A549 (cell line): ENCODE measurements around the gene COL24A1. TPM values are rescaled to one million over a fixed set of nuclear protein-coding genes. Genes with fewer than 3 reads are reported as not detected.
A peak's percentile ranks its signal among the peaks of the same experiment; 100 is the strongest.
"Not testable (repeated sequence)": the region's sequence is repeated elsewhere in the genome, so short reads cannot be mapped to it uniquely, and the experiment has no call there.

ENCODE experiments used
- ATAC-seq, 2 experiments: fragments of 200-7000 bp in 1 of 2; fragments of >200 bp in 1 of 2; cut with Nextera tagmentation in 1 of 2; cut with Tn5 transposase in 1 of 2; 3 replicates each; pipeline versions ENCODE4 v1.8.0 to v1.9.1; 2018 to 2020; ENCODE audit warnings: mild to moderate bottlenecking in 1 of 2, moderate library complexity in 1 of 2
- CTCF ChIA-PET: fragments of 300-600 bp; sonication (Branson Sonifier 250); formaldehyde crosslinking; extraction: SDS; loops from one replicate; lab custom pipeline; 2021; ENCODE audit warnings: antibody characterized with exemption, inconsistent platforms; lab: Yijun Ruan, JAX
- POLR2A ChIA-PET: fragments of 350-600 bp; formaldehyde crosslinking; extraction: SDS; loops from one replicate; lab custom pipeline; 2021; ENCODE audit warnings: antibody characterized with exemption, inconsistent platforms; lab: Yijun Ruan, JAX
- DNase-seq, 2 experiments: peaks; one replicate each; pipeline versions ENCODE4 v3.0.0 to v3.0.0-alpha.2; 2011 to 2016; ENCODE audit warnings: low read depth in 1 of 2, low spot score in 1 of 2
- FAIRE-seq: peaks from 2 replicates; lab custom pipeline; 2011; peaks lifted over from hg19 to GRCh38; lab: Jason Lieb, UNC
- H3K27ac ChIP-seq, 2 experiments: fragments of >200 bp; sonication (Bioruptor Twin); formaldehyde crosslinking; 3 replicates each; pipeline ENCODE4 v1.5.1; 2016 to 2017
- H3K4me1 ChIP-seq: fragments of >200 bp; sonication (Bioruptor Twin); formaldehyde crosslinking; 3 replicates; pipeline ENCODE4 v1.6.1; 2016
- H3K4me2 ChIP-seq: fragments of >200 bp; sonication (Bioruptor Twin); formaldehyde crosslinking; 3 replicates; pipeline ENCODE4 v1.6.1; 2016
- H3K4me3 ChIP-seq: fragments of >200 bp; sonication (Bioruptor Twin); formaldehyde crosslinking; 3 replicates; pipeline ENCODE4 v1.5.1; 2016
- H3K9me3 ChIP-seq: fragments of >200 bp; sonication (Bioruptor Twin); formaldehyde crosslinking; 3 replicates; pipeline ENCODE4 v1.6.1; 2016
- ATOH8 ChIP-seq: fragments of 250-450 bp; sonication (Bioruptor Pico); IDR thresholded peaks from 2 replicates; pipeline ENCODE4 v1.5.0; 2020; ENCODE audit warnings: low read depth, mild to moderate bottlenecking, moderate library complexity
- CEBPB ChIP-seq, 2 experiments: fragments of >200 bp in 1 of 2; sonication (Bioruptor Twin) in 1 of 2; formaldehyde crosslinking in 1 of 2; IDR thresholded peaks; 2 replicates each; pipeline ENCODE4 v1.6.1; 2012 to 2016
- CHD2 ChIP-seq: fragments of 150-350 bp; IDR thresholded peaks from 2 replicates; pipeline ENCODE4 v1.6.1; 2014; ENCODE audit warnings: low read length; ENCODE audit not compliant: partially characterized antibody
- EP300 ChIP-seq, 2 experiments: fragments of >200 bp; sonication (Bioruptor Twin); formaldehyde crosslinking; IDR thresholded peaks; 2 replicates in 1 of 2; 3 replicates in 1 of 2; pipeline ENCODE4 v1.6.1; 2016 to 2017
- FOSL2 ChIP-seq, 2 experiments: fragments of 450-650 bp in 1 of 2; fragments of >200 bp in 1 of 2; sonication (Bioruptor Twin) in 1 of 2; formaldehyde crosslinking; IDR thresholded peaks; 2 replicates each; pipeline versions ENCODE4 v1.5.0 to v1.6.1; 2016 to 2020; ENCODE audit warnings: mild to moderate bottlenecking in 1 of 2, moderate library complexity in 1 of 2
- FOXS1 ChIP-seq: fragments of 250-450 bp; sonication (Bioruptor Pico); IDR thresholded peaks from 2 replicates; pipeline ENCODE4 v1.5.0; 2020; ENCODE audit warnings: mild to moderate bottlenecking, moderate library complexity
- HDAC2 ChIP-seq: fragments of 200-600 bp; sonication (generic); IDR thresholded peaks from 2 replicates; pipeline ENCODE4 v1.6.1; 2016
- HOXA7 ChIP-seq: fragments of 250-450 bp; sonication (Bioruptor Pico); IDR thresholded peaks from 2 replicates; pipeline ENCODE4 v1.5.0; 2020; ENCODE audit warnings: mild to moderate bottlenecking, moderate library complexity
- JUNB ChIP-seq: fragments of >200 bp; sonication (Bioruptor Twin); formaldehyde crosslinking; IDR thresholded peaks from 2 replicates; pipeline ENCODE4 v1.6.1; 2016
- KDM1A ChIP-seq: fragments of 200-600 bp; sonication (generic); IDR thresholded peaks from 2 replicates; pipeline ENCODE4 v1.6.1; 2016; ENCODE audit warnings: low read depth, mild to moderate bottlenecking
- NPAS2 ChIP-seq: fragments of 250-450 bp; sonication (Bioruptor Pico); IDR thresholded peaks from 2 replicates; pipeline ENCODE4 v1.8.0; 2022; ENCODE audit warnings: mild to moderate bottlenecking, moderate library complexity, borderline replicate concordance
- PBX3 ChIP-seq: IDR thresholded peaks from 2 replicates; pipeline ENCODE4 v1.6.1; 2012
- PHF8 ChIP-seq: fragments of 200-600 bp; sonication (generic); IDR thresholded peaks from 2 replicates; pipeline ENCODE4 v1.6.1; 2016; ENCODE audit warnings: low read depth, mild to moderate bottlenecking, antibody characterized with exemption, moderate library complexity, borderline replicate concordance
- POLR2A ChIP-seq: IDR thresholded peaks from 2 replicates; pipeline ENCODE4 v1.6.1; 2012; ENCODE audit warnings: mild to moderate bottlenecking, low read length
- POLR2AphosphoS2 ChIP-seq: conservative IDR thresholded peaks from 2 replicates; pipeline ENCODE4 v1.6.1; 2012; ENCODE audit warnings: low read length, improper control_type of control experiment, inconsistent platforms
- RARB ChIP-seq: fragments of 250-450 bp; sonication (Bioruptor Pico); IDR thresholded peaks from 2 replicates; pipeline ENCODE4 v1.8.0; 2021; ENCODE audit warnings: mild to moderate bottlenecking, moderate library complexity
- RCOR1 ChIP-seq: fragments of 150-350 bp; IDR thresholded peaks from 2 replicates; pipeline ENCODE4 v1.6.1; 2014; ENCODE audit warnings: antibody characterized with exemption, low read length, low read depth
- RFX5 ChIP-seq: fragments of 450-650 bp; IDR thresholded peaks from 2 replicates; pipeline ENCODE4 v1.7.1; 2014; ENCODE audit warnings: antibody characterized with exemption, mild to moderate bottlenecking, moderate library complexity
- TP53 ChIP-seq: fragments of 250-450 bp; sonication (Bioruptor Pico); IDR thresholded peaks from 2 replicates; pipeline ENCODE4 v1.5.0; 2021; ENCODE audit warnings: mild to moderate bottlenecking, moderate library complexity
- ZNF302 ChIP-seq: fragments of 250-450 bp; sonication (Bioruptor Pico); IDR thresholded peaks from 2 replicates; pipeline ENCODE4 v1.9.0; 2021; ENCODE audit warnings: inconsistent platforms, mild to moderate bottlenecking, moderate library complexity
- WGBS: methylation state at CpG from one replicate; pipeline ENCODE4 v1.1.6; 2017; ENCODE audit errors: missing lambda C conversion rate; 5-methylcytosine and 5-hydroxymethylcytosine counted together
- polyA plus RNA-seq, 4 experiments: library from polyadenylated mRNA; depleted of rRNA in 3 of 4; stranded (reverse); fragments of >200 nt; fragmentation: RNase III in 1 of 4; extraction: RNeasy Plus Mini Kit Qiagen cat#74134 plus additional on column Dnase treatment in 1 of 4; gene quantifications; 2 replicates in 3 of 4; 3 replicates in 1 of 4; pipeline ENCODE4 v1.2.3, GENCODE V29; 2011 to 2017
- TF ChIP-seq, protein P1 (sequence below): fragments of >200 bp; sonication (Bioruptor Twin); formaldehyde crosslinking; IDR thresholded peaks from 3 replicates; pipeline ENCODE4 v1.6.1; 2016

The COL24A1 gene
- polyA plus RNA-seq, 2 of the 4 experiments (the other 2 are of a cell fraction), result 0.03 to 0.13 TPM

GRCh38 chr1:85846706-85847105 is 309.9 kb downstream of the COL24A1 start:
- POLR2A ChIA-PET, result no interaction called here
- 60% methylated on average over 3 of the region's 3 CpGs for WGBS
- Histone ChIP-seq H3K4me2 (peak overlapping the region; percentile 13; the same call in 2 of the 3 replicates), H3K4me3 (no peak overlapping the region), H3K27ac (no peak overlapping the region), H3K9me3 (no peaks in the 10 kb centered on the region), H3K4me1 (peaks cover 30% of the 10 kb centered on the region)
- ATAC-seq, result no peak
- peak; percentile 31 to 49; a peak in 3 of 4 replicates for TF ChIP-seq CEBPB (IDR thresholded peaks at IDR 0.05)
- no peak for TF ChIP-seq HOXA7 (CRISPR knock-in tag)
- CTCF ChIA-PET, result no interaction called here
- FAIRE-seq, result no peak
- DNase-seq, result no peak

- ChIA-PET CTCF (no interaction called here), POLR2A (no interaction called here)
- Histone ChIP-seq H3K9me3 (no peaks in the 10 kb centered on the region), H3K4me1 (no peaks in the 10 kb centered on the region), H3K27ac (no peak overlapping the region), H3K4me3 (no peak overlapping the region), H3K4me2 (no peak overlapping the region)
- FAIRE-seq (no peak), DNase-seq (no peak), ATAC-seq (no peak)
- no peak for TF ChIP-seq POLR2AphosphoS2
- TF ChIP-seq FOSL2 (IDR thresholded peaks at IDR 0.05), result no peak
- TF ChIP-seq FOSL2 (CRISPR knock-in tag; IDR thresholded peaks at IDR 0.05), result no peak
- no peak for TF ChIP-seq RCOR1
- 57% methylated on average over 1 of the region's 1 CpG for WGBS
These were observed 317.1 kb downstream of the COL24A1 start for GRCh38 chr1:85839459-85839858.

GRCh38 chr1:85838238-85838637 is 318.3 kb downstream of the COL24A1 start:
- WGBS, result 64% methylated on average over 2 of the region's 2 CpGs

GRCh38 chr1:85836736-85837135 is 319.8 kb downstream of the COL24A1 start:
- TF ChIP-seq PBX3, result no peak
- no peak for TF ChIP-seq RARB (CRISPR knock-in tag)
- TF ChIP-seq, all 56 proteins: peak for 0
- H3K27ac ChIP-seq, result no peak overlapping the region
- no peak for DNase-seq
- no peaks in the 10 kb centered on the region for H3K9me3 ChIP-seq
- ChIA-PET CTCF (no interaction called here), POLR2A (no interaction called here)
- no peak overlapping the region for H3K4me2 ChIP-seq
- FAIRE-seq, result no peak
- H3K4me1 ChIP-seq, result no peaks in the 10 kb centered on the region
- 78% methylated on average over 4 of the region's 4 CpGs for WGBS
- no peak for ATAC-seq
- H3K4me3 ChIP-seq, result no peak overlapping the region

More at GRCh38 chr1:85838238-85838637, 318.3 kb downstream of the COL24A1 start:
- DNase-seq (no peak), FAIRE-seq (no peak), ATAC-seq (no peak)
- Histone ChIP-seq H3K27ac (no peak overlapping the region), H3K4me1 (no peaks in the 10 kb centered on the region), H3K9me3 (no peaks in the 10 kb centered on the region), H3K4me2 (no peak overlapping the region), H3K4me3 (no peak overlapping the region)
- ChIA-PET POLR2A (no interaction called here), CTCF (no interaction called here)
- TF ChIP-seq CHD2 (no peak), TP53 (CRISPR knock-in tag) (no peak), PHF8 (no peak), EP300 (IDR thresholded peaks at IDR 0.05) (no peak), JUNB (no peak), HDAC2 (no peak), RFX5 (no peak), ATOH8 (CRISPR knock-in tag) (no peak), FOXS1 (CRISPR knock-in tag) (no peak), ZNF302 (no peak), KDM1A (no peak), POLR2A (no peak), NPAS2 (CRISPR knock-in tag) (no peak), HOXA7 (CRISPR knock-in tag) (no peak)
- TF ChIP-seq, protein P1, sequence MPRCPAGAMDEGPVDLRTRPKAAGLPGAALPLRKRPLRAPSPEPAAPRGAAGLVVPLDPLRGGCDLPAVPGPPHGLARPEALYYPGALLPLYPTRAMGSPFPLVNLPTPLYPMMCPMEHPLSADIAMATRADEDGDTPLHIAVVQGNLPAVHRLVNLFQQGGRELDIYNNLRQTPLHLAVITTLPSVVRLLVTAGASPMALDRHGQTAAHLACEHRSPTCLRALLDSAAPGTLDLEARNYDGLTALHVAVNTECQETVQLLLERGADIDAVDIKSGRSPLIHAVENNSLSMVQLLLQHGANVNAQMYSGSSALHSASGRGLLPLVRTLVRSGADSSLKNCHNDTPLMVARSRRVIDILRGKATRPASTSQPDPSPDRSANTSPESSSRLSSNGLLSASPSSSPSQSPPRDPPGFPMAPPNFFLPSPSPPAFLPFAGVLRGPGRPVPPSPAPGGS, result no peak

DNA sequence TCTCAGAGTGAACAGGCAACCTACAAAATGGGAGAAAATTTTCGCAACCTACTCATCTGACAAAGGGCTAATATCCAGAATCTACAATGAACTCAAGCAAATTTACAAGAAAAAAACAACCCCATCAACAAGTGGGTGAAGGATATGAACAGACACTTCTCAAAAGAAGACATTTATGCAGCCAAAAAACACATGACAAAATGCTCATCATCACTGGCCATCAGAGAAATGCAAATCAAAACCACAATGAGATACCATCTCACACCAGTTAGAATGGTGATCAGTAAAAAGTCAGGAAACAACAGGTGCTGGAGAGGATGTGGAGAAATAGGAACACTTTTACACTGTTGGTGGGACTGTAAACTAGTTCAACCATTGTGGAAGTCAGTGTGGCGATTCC is 323.4 kb downstream of the COL24A1 start:
- FAIRE-seq, ATAC-seq, H3K4me3 ChIP-seq, DNase-seq, H3K4me2 ChIP-seq, CTCF ChIA-PET, H3K4me1 ChIP-seq, POLR2A ChIA-PET, H3K9me3 ChIP-seq, H3K27ac ChIP-seq: not testable (repeated sequence)
- WGBS, result 82% methylated on average over 1 of the region's 2 CpGs
